ENCODE data around the gene SLC24A1.

SLC24A1 gene

DNA sequence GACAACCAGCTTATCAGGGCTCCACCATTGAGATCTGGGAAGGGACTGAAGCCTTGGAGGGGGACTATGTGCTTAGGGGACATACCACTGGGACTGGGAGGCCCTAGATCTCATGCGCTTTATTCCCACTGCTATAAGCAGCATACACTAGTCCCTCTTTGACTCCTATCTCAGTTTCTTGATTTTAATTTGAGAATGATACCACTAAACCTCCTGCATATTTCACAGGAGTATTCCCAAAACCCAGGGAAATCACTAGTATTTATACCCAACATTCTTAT lies 29.2 kb downstream of the SLC24A1 start:
- no peak overlapping the region for H3K9ac ChIP-seq (ENCODE audit: low read length)
- peaks cover 24% of the 10 kb centered on the region; the same call in 1 of the 2 replicates for H3K36me3 ChIP-seq (ENCODE audit: insufficient read depth, low read length)
- no peaks in the 10 kb centered on the region for H3K9me3 ChIP-seq (ENCODE audit: low read length)
- no peaks in the 10 kb centered on the region for H3F3A ChIP-seq (ENCODE audit: insufficient read depth, low read length)
- H3K4me3 ChIP-seq (ENCODE audit: low read depth, low read length, poor library complexity, severe bottlenecking) = no peak overlapping the region
- H3K9me2 ChIP-seq (ENCODE audit: low read depth, low read length) = no peaks in the 10 kb centered on the region
- no peak overlapping the region for H3K27ac ChIP-seq (ENCODE audit: low read depth, low read length, poor library complexity, severe bottlenecking)
- no peaks in the 10 kb centered on the region for H3K79me2 ChIP-seq (ENCODE audit: insufficient read depth, low read length)
- H3K27me3 ChIP-seq (ENCODE audit: insufficient read depth, low read length) = no peaks in the 10 kb centered on the region
- H4K20me1 ChIP-seq (ENCODE audit: insufficient read depth, low read length) = no peaks in the 10 kb centered on the region
- H3K4me2 ChIP-seq (ENCODE audit: low read length) = no peak overlapping the region
- H2AFZ ChIP-seq (ENCODE audit: low read length) = no peak overlapping the region
- TF ChIP-seq EZH2 (IDR thresholded peaks at IDR 0.05; ENCODE audit: borderline replicate concordance, low read length) = no peak
- TF ChIP-seq, protein P1, sequence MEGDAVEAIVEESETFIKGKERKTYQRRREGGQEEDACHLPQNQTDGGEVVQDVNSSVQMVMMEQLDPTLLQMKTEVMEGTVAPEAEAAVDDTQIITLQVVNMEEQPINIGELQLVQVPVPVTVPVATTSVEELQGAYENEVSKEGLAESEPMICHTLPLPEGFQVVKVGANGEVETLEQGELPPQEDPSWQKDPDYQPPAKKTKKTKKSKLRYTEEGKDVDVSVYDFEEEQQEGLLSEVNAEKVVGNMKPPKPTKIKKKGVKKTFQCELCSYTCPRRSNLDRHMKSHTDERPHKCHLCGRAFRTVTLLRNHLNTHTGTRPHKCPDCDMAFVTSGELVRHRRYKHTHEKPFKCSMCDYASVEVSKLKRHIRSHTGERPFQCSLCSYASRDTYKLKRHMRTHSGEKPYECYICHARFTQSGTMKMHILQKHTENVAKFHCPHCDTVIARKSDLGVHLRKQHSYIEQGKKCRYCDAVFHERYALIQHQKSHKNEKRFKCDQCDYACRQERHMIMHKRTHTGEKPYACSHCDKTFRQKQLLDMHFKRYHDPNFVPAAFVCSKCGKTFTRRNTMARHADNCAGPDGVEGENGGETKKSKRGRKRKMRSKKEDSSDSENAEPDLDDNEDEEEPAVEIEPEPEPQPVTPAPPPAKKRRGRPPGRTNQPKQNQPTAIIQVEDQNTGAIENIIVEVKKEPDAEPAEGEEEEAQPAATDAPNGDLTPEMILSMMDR (IDR thresholded peaks at IDR 0.05; ENCODE audit: low read length) = no peak
- H3K4me1 ChIP-seq (ENCODE audit: insufficient read depth, low read length, severe bottlenecking) = no peaks in the 10 kb centered on the region

DNA sequence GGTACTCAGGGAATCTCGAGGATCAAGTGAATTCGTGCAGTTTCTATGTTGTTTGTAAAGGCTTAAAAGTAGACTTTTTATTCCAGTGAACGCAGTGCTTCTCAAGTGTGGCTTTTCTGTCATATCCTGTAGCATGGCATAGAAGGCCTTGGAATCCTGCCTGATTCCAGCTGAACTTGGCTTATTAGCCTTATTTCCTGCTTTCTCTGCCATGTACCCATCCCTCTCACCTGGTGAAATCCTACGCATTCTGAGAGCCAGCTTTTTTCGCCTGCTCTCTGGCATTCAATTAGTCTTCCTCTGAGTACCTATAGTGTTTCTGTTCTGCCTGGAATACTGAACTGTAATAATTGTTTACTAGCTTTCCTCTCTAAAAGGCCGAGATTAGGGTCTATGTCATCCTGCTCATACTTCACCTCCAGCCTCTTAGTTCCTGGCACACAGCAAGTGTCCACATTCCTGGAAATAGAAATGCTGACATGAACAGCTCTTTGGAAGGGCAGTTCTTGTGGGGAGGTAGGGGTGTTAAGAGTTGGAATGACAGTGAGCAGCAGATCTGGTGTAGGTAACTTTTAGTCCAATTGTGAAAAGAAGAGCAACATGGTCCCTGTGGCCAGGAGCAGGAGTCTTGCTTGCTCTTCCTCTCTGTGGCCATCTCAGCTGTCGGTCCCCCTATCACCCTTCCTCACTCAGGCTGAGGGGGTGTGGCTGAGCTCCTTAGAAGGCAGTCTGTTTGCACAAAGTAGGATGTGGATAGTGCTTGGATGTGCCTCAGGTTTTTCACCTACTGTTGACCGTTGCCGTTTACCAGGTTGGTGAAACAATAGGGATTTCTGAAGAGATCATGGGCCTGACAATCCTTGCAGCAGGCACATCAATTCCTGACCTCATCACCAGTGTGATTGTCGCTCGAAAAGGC lies 30.4 kb downstream of the SLC24A1 start:
- no peak for TF ChIP-seq EZH2 (IDR thresholded peaks at IDR 0.05; ENCODE audit: borderline replicate concordance, low read length)
- TF ChIP-seq, protein P1 (IDR thresholded peaks at IDR 0.05; ENCODE audit: low read length) = no peak
- no peak overlapping the region for H3K27ac ChIP-seq (ENCODE audit: low read depth, low read length, poor library complexity, severe bottlenecking)
- no peaks in the 10 kb centered on the region for H3K9me2 ChIP-seq (ENCODE audit: low read depth, low read length)
- no peaks in the 10 kb centered on the region for H3K79me2 ChIP-seq (ENCODE audit: insufficient read depth, low read length)
- no peaks in the 10 kb centered on the region for H4K20me1 ChIP-seq (ENCODE audit: insufficient read depth, low read length)
- no peak overlapping the region for H3K9ac ChIP-seq (ENCODE audit: low read length)
- no peaks in the 10 kb centered on the region for H3K9me3 ChIP-seq (ENCODE audit: low read length)
- no peaks in the 10 kb centered on the region for H3K27me3 ChIP-seq (ENCODE audit: insufficient read depth, low read length)
- H3K4me2 ChIP-seq (ENCODE audit: low read length) = no peak overlapping the region
- H2AFZ ChIP-seq (ENCODE audit: low read length) = no peak overlapping the region
- no peaks in the 10 kb centered on the region for H3K4me1 ChIP-seq (ENCODE audit: insufficient read depth, low read length, severe bottlenecking)
- H3K36me3 ChIP-seq (ENCODE audit: insufficient read depth, low read length) = peaks cover 34% of the 10 kb centered on the region; the same call in 1 of the 2 replicates
- no peak overlapping the region for H3K4me3 ChIP-seq (ENCODE audit: low read depth, low read length, poor library complexity, severe bottlenecking)
- no peaks in the 10 kb centered on the region for H3F3A ChIP-seq (ENCODE audit: insufficient read depth, low read length)

DNA sequence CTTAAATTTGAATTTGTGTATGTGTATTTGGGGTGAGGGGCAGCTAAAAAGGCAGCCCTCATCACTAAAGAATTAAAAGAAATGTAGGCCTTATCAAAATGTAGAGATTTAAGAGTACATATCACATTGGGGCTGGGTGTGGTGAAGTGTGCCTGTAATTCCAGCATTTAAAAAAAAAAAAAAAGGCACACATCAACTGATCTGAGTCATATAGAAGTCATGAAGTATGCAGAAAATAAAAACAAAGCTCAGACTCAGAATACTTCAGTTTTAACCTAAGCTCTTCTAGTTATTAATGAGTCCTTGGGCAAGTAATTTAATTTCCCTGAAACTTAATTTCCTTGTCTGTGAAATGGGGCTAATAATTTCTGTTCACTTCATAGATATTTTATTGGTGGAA lies 31.6 kb downstream of the SLC24A1 start:
- Histone ChIP-seq H4K20me1 (ENCODE audit: insufficient read depth, low read length) (no peaks in the 10 kb centered on the region), H3K9ac (ENCODE audit: low read length) (no peak overlapping the region), H3K36me3 (ENCODE audit: insufficient read depth, low read length) (peaks cover 42% of the 10 kb centered on the region; the same call in 1 of the 2 replicates), H3K4me2 (ENCODE audit: low read length) (no peak overlapping the region), H3K4me3 (ENCODE audit: low read depth, low read length, poor library complexity, severe bottlenecking) (no peak overlapping the region), H3F3A (ENCODE audit: insufficient read depth, low read length) (no peaks in the 10 kb centered on the region), H3K79me2 (ENCODE audit: insufficient read depth, low read length) (no peaks in the 10 kb centered on the region), H3K27me3 (ENCODE audit: insufficient read depth, low read length) (no peaks in the 10 kb centered on the region), H3K4me1 (ENCODE audit: insufficient read depth, low read length, severe bottlenecking) (no peaks in the 10 kb centered on the region), H2AFZ (ENCODE audit: low read length) (no peak overlapping the region), H3K27ac (ENCODE audit: low read depth, low read length, poor library complexity, severe bottlenecking) (no peak overlapping the region), H3K9me2 (ENCODE audit: low read depth, low read length) (no peaks in the 10 kb centered on the region), H3K9me3 (ENCODE audit: low read length) (no peaks in the 10 kb centered on the region)
- TF ChIP-seq, protein P1 (IDR thresholded peaks at IDR 0.05; ENCODE audit: low read length) = no peak
- TF ChIP-seq EZH2 (IDR thresholded peaks at IDR 0.05; ENCODE audit: borderline replicate concordance, low read length) = no peak
